Nephron progenitor cell (in vitro differentiated cells): ENCODE data around the gene SLC66A1.

Source experiments
- DNase-seq: peaks from one replicate; pipeline ENCODE4 v3.0.0; 2021
- H3K27ac Mint-ChIP-seq: 2 replicates; pipeline ENCODE4 v1.8.0; 2021; ENCODE audit warnings: mild to moderate bottlenecking, moderate library complexity, mixed read lengths
- H3K27me3 Mint-ChIP-seq: 2 replicates; pipeline ENCODE4 v1.8.0; 2021; ENCODE audit warnings: mild to moderate bottlenecking, low read depth, mixed read lengths; ENCODE audit not compliant: poor library complexity
- H3K36me3 Mint-ChIP-seq: 2 replicates; pipeline ENCODE4 v1.8.0; 2021; ENCODE audit warnings: low read depth, mixed read lengths
- H3K4me1 Mint-ChIP-seq: 2 replicates; pipeline ENCODE4 v1.8.0; 2021; ENCODE audit warnings: mixed read lengths
- H3K4me3 Mint-ChIP-seq: 2 replicates; pipeline ENCODE4 v1.8.0; 2021; ENCODE audit warnings: mild to moderate bottlenecking, moderate library complexity, mixed read lengths
- H3K9me3 Mint-ChIP-seq: 2 replicates; pipeline ENCODE4 v1.8.0; 2021; ENCODE audit warnings: mild to moderate bottlenecking, moderate library complexity, mixed read lengths
- CTCF ChIP-seq: fragments of 200-600 bp; sonication (generic); IDR thresholded peaks from 2 replicates; pipeline ENCODE4 v1.5.0; 2021; ENCODE audit warnings: antibody characterized with exemption

SLC66A1 gene

GRCh38 chr1:19372136-19372514 lies 60.0 kb downstream of the SLC66A1 start:
- H3K27me3 Mint-ChIP-seq, result peaks cover 2% of the 10 kb centered on the region
- H3K36me3 Mint-ChIP-seq, result peaks cover 19% of the 10 kb centered on the region
- DNase-seq, result no peak
- H3K4me1 Mint-ChIP-seq, result peaks cover 25% of the 10 kb centered on the region
- no peak overlapping the region for H3K4me3 Mint-ChIP-seq
- peak overlapping the region; percentile 72 for H3K27ac Mint-ChIP-seq
- TF ChIP-seq CTCF, result no peak
- H3K9me3 Mint-ChIP-seq, result no peaks in the 10 kb centered on the region

GRCh38 chr1:19372602-19373001 lies 60.5 kb downstream of the SLC66A1 start:
- Mint-ChIP-seq H3K4me3 (no peak overlapping the region), H3K27me3 (peaks cover 2% of the 10 kb centered on the region), H3K9me3 (no peaks in the 10 kb centered on the region), H3K36me3 (peaks cover 23% of the 10 kb centered on the region), H3K27ac (peak overlapping the region; percentile 72), H3K4me1 (peaks cover 25% of the 10 kb centered on the region)
- TF ChIP-seq CTCF, result no peak
- no peak for DNase-seq

GRCh38 chr1:19373211-19374082 lies 61.3 kb downstream of the SLC66A1 start:
- H3K27me3 Mint-ChIP-seq, result peaks cover 2% of the 10 kb centered on the region
- H3K27ac Mint-ChIP-seq, result peak overlapping the region; percentile 48
- no peak for TF ChIP-seq CTCF
- H3K9me3 Mint-ChIP-seq, result no peaks in the 10 kb centered on the region
- DNase-seq, result no peak
- peaks cover 32% of the 10 kb centered on the region for H3K36me3 Mint-ChIP-seq
- H3K4me1 Mint-ChIP-seq, result peaks cover 25% of the 10 kb centered on the region
- H3K4me3 Mint-ChIP-seq, result no peak overlapping the region

- no peaks in the 10 kb centered on the region for H3K9me3 Mint-ChIP-seq
- H3K27me3 Mint-ChIP-seq, result peaks cover 2% of the 10 kb centered on the region
Observed at GRCh38 chr1:19374083-19374801, 62.1 kb downstream of the SLC66A1 start.

GRCh38 chr1:19374926-19375325 lies 62.8 kb downstream of the SLC66A1 start:
- no peak overlapping the region for H3K27ac Mint-ChIP-seq
- peaks cover 17% of the 10 kb centered on the region for H3K4me1 Mint-ChIP-seq
- no peak for TF ChIP-seq CTCF
- DNase-seq, result no peak
- no peak overlapping the region for H3K4me3 Mint-ChIP-seq
- H3K9me3 Mint-ChIP-seq, result no peaks in the 10 kb centered on the region
- H3K36me3 Mint-ChIP-seq, result peaks cover 42% of the 10 kb centered on the region
- H3K27me3 Mint-ChIP-seq, result peaks cover 2% of the 10 kb centered on the region

More at GRCh38 chr1:19374083-19374801, 62.1 kb downstream of the SLC66A1 start:
- H3K27ac Mint-ChIP-seq, result no peak overlapping the region
- H3K4me1 Mint-ChIP-seq, result peaks cover 24% of the 10 kb centered on the region
- TF ChIP-seq CTCF, result peak; percentile 65
- H3K36me3 Mint-ChIP-seq, result peaks cover 36% of the 10 kb centered on the region
- no peak overlapping the region for H3K4me3 Mint-ChIP-seq
- peak; percentile 59 for DNase-seq
